ENCODE results near the gene LYRM9.
A peak's percentile ranks its signal among the peaks of the same experiment; 100 is the strongest.
"Not testable (repeated sequence)": the region's sequence is repeated elsewhere in the genome, so short reads cannot be mapped to it uniquely, and the experiment has no call there.

Gene LYRM9

GRCh38 chr17:27892866-27893769, at the start of gene LYRM9:
LYRM9 (minus strand) TSS chr17:27893365; CDS start chr17:27882694, 10,671 bp downstream.
- peak; percentile 99 for DNase-seq (ENCODE audit: low spot score)

DNA sequence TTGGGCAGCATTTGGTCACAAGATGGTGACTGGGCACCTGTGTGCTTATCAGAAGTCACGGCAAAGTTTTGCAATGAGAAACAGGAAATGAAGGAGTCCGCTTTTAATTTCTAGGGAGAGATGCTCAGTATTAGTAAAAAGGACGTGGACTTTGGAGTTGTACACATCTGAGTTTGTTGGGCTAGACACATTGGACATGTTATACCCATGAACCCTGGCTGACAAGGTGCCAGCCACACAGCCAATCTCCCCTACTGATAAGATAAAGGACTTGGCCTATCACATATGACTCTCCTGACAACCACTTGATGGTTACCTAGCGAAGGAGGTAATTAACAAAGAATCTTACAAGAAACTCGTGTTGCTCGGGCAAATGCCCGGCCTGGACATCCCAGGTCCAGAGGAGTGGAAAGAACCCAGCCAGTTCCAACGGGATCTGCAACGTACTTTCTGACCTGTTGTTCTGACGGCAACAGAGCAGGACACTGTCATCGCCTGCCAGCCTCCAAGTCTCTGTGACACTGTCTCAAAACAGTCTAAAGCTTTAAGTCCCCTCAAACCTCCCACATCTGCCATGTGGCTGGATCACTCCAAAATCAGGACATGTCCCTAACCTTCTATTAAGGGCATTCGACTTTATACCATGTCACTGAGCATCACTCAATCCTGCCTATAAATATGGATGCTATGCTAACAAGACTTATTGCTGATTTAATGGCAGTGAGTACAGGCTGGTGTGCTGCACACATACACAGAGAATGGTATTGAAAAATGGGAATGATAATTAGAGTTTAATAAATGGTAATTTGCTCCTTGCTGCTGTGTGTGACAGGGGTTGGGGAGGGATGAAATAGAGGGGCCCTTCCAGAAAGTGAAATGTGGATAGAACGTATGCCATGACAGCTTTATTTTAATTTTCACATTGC, 47.6 kb upstream of the LYRM9 start:
- no peak for DNase-seq (ENCODE audit: low spot score)

GRCh38 chr17:27939474-27940465, 46.6 kb upstream of the LYRM9 start:
- DNase-seq (ENCODE audit: low spot score): no peak

- no peak for DNase-seq (ENCODE audit: low spot score)
Observed at GRCh38 chr17:27938864-27939263, 45.7 kb upstream of the LYRM9 start.

GRCh38 chr17:27938241-27938640, 45.1 kb upstream of the LYRM9 start:
- no peak for DNase-seq (ENCODE audit: low spot score)

DNA sequence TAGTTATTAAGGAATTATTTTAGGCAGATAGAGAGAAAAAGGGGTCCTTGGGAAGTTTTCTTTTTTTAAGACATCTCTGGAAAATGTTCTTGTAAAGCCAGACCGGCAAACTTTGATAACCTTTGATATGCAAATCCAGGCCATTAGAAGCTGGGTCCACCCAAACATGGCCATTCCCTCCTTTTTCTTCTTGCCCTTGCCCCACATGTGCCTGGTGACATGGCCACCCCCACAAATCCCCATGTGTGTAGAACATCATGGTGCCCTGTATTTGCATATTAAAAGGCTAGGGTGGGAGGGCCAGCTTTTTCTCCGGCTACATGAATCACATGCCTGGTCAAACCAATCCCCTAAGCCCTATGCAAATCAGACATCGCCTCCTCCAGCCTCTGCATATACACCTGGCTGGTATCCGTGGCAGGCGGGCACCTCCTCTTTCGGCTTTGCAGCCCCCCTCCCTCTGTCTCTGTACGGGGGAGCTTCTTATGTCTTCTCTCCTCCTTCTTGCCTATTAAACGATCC, 43.9 kb upstream of the LYRM9 start:
- DNase-seq (ENCODE audit: low spot score): no peak

DNA sequence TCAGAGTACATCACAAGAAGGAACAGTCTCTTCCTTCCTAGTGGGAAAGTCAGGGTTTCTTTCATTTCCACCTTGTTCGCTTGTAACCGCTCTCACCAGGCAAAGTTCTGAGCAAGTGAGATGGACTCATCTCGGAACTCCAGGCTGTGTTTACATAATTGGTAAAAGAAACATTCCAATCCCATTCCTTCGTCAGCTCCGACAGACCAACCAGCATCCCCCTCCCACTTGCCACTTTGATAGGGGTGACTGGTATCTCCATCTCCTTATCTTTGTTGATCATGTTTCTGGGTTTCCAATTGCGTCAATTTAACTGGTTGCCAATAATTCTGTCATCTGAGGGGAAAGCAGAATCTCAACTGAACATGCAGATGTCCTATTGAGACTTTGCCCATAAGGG, 36.8 kb upstream of the LYRM9 start:
- DNase-seq (ENCODE audit: low spot score): no peak

- DNase-seq (ENCODE audit: low spot score): no peak
Observed at GRCh38 chr17:27928587-27928986, 35.4 kb upstream of the LYRM9 start.

DNA sequence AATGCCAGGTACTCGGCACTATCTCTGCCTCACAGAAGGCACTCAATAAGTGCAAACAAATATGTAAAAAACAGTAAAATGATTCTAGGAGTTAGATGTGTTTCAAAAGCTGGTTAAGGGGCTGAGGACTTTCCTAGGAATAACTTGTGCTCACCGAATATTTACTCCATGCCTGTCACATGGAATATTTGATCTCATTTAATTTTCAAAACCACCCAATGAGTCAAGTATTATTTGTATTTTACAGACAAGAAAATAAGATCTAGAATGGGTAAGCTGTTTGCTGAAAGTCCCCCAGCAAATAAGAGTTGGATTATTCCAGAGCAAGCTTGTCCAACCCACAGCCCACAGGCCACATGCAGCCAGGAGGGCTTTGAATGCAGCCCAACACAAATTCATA, 34.6 kb upstream of the LYRM9 start:
- no peak for DNase-seq (ENCODE audit: low spot score)

- no peak for DNase-seq (ENCODE audit: low spot score)
Observed at GRCh38 chr17:27921599-27921998, 28.4 kb upstream of the LYRM9 start.

DNA sequence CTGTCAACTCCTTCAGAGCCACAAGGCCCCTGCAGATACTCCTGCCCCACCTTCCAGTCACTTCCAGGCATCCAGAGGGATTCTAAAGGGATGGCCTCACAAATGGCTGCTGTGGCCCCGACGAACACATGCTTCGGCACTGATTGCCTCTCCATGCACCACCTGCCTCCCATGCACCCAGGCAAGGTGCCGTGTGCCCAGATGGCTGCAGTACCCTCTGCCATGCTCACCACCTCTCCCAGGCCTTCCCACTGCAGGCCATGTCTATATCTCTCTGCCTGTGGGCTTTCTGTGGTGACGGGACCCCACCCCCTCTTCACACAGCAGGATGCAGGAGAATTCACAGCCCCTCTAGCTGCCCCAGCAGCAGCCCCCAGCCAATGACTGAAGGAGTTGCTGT, 27.9 kb upstream of the LYRM9 start:
- no peak for DNase-seq (ENCODE audit: low spot score)

DNA sequence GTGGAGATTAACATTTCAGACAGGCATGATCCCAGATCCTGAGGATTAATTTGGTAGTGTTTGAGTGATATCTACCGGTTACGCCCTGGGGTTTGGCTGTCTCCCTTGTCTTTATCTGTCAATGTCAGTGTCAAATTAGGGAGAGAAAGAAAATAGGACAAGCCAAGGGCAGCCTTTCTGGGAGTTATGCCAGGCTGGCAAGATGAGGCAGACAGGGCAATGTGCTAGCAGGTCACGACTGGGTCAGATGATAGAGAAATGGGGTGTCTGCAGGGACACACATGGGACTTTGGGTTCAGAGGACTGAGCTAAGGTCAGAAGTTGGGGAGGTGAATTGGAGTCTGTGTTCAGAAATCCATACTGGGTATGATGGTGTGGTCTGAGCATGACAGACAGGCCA, 27.4 kb upstream of the LYRM9 start:
- no peak for DNase-seq (ENCODE audit: low spot score)

DNA sequence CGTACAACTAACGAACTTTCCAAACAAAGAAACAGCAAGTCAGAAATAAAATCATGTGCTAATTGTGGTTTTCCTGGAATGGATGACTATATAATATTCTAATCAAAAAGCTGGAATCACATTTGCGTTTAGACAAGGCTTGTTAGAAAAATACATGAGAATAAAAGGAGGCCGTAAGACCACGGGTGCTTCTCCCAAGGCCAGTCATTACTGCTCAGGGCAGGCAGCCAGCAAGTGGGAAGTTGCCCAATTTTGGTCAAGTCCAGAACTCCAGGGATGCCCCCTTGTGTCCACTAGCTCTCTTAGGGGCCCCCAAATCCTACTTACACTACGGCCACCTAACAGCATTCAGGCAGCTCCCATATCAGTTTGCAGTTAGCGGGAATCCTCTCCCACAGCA, 25.9 kb upstream of the LYRM9 start:
- DNase-seq (ENCODE audit: low spot score): no peak

DNA sequence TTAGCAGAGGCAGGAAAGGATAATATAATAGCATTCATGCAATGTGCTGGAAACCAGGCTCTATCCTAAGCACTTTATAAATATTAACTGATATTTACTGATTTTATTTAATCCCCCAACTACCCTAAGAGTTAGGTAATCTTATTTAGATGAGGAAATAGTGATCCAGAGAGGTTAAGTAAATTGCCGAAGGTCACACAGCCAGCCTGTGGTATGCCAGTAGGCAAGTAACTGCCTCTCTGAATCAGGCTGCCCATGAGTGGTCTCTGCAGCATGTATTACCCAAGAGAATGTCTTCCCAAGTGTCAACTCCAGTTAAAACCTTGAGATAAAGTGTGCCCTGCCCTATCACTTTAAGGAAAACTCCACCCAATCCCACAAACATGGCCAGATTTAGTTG, 25.3 kb upstream of the LYRM9 start:
- DNase-seq (ENCODE audit: low spot score): no peak

DNA sequence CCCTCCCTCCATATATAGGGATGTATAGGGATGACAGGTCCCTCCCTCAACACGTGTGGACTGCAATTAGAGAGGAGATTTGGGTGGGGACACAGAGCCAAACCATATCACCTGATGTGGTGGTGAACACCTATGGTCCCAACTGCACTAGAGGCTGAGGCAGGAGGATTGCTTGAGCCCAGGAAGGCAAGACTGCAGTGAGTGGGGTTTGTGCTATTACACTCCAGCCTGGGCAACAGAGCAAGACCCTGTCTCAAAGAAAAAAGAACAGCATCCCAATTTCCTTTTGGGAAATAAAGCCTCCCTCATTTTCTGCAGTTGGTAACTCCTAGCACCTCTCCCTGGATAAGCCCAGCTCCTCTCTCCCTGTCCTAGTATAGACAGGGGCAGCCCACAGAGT, 23.8 kb upstream of the LYRM9 start:
- no peak for DNase-seq (ENCODE audit: low spot score)

- DNase-seq (ENCODE audit: low spot score): no peak
Observed at GRCh38 chr17:27915709-27916108, 22.5 kb upstream of the LYRM9 start.

DNA sequence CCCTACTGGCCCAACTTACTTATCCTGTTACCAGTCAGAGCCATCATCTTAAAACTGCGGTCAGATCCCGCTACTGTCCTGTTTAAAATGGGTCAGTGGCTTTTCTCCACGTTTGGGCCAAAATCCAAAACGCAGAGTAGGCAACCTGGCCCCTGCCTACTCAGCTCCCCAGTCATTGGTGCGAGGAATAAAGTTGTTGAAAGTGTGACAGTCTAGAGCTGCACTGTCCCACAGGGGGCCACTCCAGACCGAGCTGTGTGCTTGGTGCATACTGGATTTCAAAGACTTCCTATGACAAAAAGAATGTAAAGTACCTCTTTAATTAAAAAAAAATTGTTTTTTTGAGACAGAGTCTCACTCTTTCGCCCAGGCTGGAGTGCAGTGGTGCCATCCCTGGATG, 21.2 kb upstream of the LYRM9 start:
- no peak for DNase-seq (ENCODE audit: low spot score)

DNA sequence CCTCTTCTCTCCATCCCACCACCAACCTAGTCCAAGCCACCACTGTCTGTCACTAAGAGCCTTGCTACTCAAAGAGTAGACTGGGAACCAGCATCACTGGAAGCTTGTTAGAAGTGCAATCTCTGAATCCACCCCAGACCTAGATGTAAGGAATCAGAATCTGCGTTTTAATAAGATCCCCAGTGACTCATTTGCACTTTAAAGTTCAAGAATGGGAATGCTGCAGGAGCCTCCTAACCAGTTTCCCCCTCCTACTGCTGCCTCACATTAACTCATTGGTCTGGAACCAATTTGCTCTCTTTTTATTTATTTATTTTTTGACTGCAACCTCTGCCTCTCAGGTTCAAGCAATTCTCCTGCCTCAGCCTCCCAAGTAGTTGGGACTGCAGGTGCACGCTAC, 19.8 kb upstream of the LYRM9 start:
- no peak for DNase-seq (ENCODE audit: low spot score)

DNA sequence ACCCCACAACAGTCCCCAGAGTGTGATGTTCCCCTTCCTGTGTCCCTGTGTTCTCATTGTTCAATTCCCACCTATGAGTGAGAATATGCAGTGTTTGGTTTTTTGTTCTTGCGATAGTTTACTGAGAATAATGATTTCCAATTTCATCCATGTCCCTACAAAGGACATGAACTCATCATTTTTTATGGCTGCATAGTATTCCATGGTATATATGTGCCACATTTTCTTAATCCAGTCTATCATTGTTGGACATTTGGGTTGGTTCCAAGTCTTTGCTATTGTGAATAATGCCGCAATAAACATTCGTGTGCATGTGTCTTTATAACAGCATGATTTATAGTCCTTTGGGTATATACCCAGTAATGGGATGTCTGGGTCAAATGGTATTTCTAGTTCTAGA, 19.1 kb upstream of the LYRM9 start:
- DNase-seq (ENCODE audit: low spot score): not testable (repeated sequence)

DNA sequence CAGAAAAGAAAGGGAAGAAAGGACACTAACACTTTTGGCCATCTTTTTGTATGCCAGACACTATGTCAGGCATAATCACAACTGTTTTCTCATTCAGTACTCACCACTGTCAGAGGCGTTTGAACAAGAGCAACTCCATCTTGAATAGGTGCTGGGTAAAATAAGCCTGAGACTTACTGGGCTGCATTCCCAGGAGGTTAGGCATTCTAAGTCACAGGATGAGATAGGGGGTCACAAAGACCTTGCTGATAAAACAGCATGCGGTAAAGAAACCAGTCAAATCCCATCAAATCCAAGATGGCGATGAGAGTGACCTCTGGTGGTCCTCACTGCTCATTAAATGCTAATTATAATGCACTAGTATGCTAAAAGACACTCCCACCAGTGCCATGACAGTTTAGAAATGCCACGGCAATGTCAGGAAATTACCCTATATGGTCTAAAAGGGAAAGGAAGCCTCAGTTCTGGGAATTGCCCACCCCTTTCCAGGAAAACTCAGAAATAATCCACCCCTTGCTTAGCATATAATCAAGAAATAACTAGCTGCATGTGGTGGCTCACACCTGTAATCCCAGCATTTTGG, 14.9 kb upstream of the LYRM9 start:
- DNase-seq (ENCODE audit: low spot score): no peak

DNA sequence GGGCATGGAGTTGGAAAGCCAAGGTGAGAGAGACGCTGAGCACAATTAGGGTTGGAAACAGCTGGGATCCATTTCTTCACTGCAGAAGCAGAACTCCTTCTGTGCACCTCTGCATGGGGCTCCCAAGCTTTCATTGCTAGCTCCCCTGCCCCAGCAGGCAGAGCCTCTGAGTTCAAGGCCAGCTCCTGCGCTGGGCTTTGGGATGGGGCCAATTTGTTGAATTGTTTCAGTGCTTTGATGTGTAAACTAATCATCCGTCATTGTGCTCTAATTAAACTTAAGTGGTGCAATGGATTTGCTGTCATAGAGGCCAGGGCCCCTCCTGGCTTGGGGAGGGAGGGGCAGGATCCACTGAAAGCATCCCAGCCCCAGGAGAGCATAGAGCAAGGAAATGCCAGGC, 13.5 kb upstream of the LYRM9 start:
- no peak for DNase-seq (ENCODE audit: low spot score)

Data from AG20443 (cell line).